ENCODE measurements around the gene PDGFA.

DNA sequence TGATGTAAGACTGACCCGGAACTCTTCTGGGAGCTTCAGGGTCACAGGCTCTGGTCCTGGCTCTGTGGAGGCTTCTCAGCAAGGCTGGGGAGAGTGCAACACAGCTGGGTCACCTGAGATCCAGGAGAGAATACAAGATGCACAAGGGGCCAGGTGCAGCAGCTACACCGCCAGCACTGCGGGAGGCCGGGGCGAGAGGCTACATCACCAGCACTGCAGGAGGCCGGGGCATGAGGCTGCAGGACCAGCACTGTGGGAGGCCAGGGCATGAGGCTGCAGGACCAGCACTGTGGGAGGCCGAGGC lies 44.3 kb downstream of the PDGFA start:
- TF ChIP-seq, protein P1, sequence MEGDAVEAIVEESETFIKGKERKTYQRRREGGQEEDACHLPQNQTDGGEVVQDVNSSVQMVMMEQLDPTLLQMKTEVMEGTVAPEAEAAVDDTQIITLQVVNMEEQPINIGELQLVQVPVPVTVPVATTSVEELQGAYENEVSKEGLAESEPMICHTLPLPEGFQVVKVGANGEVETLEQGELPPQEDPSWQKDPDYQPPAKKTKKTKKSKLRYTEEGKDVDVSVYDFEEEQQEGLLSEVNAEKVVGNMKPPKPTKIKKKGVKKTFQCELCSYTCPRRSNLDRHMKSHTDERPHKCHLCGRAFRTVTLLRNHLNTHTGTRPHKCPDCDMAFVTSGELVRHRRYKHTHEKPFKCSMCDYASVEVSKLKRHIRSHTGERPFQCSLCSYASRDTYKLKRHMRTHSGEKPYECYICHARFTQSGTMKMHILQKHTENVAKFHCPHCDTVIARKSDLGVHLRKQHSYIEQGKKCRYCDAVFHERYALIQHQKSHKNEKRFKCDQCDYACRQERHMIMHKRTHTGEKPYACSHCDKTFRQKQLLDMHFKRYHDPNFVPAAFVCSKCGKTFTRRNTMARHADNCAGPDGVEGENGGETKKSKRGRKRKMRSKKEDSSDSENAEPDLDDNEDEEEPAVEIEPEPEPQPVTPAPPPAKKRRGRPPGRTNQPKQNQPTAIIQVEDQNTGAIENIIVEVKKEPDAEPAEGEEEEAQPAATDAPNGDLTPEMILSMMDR (IDR thresholded peaks at IDR 0.05), result no peak
- TF ChIP-seq POLR2A (IDR thresholded peaks at IDR 0.05) (no peak), POLR2AphosphoS5 (IDR thresholded peaks at IDR 0.05) (no peak), EP300 (IDR thresholded peaks at IDR 0.05) (no peak)
